HG03025 (cell line): ENCODE measurements around the gene BCAP29.

Experiments
- ATAC-seq: cut with Tn5 transposase; IDR thresholded peaks from one replicate; pipeline ENCODE4 v1.9.1; 2021; ENCODE audit warnings: mild to moderate bottlenecking, moderate library complexity; ENCODE audit not compliant: unreplicated experiment, low FRiP score

Gene BCAP29

DNA sequence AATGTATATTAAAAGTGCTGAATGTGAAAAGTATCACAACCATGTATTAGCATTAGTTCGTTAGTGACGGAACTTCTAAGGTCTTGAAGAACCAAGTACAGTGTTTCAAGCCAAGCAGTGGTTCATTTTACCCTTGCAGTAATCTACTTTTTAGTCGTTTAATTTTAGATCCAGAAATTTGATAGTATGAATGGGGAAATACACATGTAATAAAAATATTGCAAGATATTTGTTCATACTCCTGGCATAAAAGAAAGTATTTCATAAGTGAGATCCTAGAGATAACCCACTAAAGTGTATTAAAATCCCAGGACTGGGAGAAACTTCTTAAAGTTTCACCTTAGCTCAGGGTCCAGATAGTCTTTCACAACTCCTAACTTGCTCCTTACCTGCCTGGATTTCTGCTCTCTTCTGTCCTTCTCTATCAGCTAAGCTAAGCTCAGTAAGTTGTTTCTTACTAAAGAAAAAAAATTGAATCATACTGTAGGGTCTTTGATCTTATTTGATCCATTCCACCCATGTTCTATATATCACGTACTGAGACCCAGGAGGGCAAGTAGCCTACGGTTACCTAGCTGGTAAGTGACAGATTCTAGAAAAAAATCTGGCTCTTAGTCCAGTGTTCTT, 1.5 kb downstream of the BCAP29 start:
- ATAC-seq = no peak

DNA sequence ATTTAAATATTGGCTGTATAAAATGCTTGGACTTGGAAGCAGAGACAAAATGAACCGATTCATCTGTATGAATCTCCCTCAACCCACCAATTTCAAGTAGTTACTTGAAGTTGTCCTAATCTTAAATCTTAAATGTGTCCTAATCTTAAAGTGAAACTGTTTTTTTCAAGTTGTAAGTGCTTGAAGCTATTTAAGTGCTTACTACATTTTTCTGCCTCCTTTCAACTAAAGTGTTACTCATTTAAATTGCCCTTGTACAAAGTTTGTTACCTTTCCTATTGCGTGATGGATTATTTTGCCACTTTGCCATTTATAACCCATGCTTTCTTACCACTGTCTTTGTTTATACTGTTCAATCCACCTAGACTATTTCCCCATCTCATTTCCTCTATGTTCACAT, 2.8 kb downstream of the BCAP29 start:
- no peak for ATAC-seq

DNA sequence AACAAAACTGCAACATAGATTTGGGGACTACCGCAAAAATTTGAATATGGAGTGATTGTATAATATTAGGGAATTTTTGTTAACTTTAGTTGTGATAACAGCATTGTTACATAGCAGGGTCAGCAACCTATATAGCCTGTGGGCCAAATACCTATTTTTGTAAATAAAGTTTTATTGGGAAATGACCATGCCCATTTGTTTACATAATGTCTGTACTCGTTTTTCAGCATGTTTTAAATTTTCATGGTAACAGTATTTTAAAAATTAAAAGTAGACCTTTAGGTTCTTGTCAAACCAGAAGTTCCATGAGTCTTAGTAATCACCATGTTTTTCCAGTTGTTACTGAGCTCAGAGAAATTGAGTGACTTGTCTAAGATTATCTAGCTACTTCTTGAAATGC, 4.7 kb downstream of the BCAP29 start:
- no peak for ATAC-seq

DNA sequence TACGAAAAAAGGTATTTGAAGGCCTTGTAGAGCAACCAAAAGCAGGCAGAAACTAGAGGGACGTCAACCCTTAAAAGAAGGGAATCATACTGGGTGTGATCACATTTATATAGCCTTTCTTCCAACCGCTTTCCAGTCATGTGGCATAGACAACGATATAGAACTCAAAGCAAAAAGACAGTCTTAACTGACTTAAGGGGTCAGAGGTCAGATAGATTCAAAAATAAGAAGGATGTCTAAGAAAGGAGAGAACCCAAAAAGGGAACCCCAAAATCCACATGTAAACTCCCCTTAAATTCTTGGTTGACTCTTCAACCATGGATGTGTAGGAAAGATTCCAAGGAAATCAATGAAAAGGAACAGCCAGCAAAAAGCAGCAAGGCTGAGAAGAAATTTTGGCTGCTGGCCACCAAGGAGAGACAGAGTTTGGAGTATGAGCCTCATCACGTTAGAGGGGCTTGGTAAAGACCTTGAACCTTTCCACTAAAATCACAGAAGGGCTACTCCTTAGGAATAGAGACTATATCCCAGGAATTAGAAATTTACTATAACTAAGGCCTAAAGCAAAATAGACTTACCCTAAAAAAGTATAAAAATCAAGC, 8.6 kb downstream of the BCAP29 start:
- ATAC-seq = no peak

DNA sequence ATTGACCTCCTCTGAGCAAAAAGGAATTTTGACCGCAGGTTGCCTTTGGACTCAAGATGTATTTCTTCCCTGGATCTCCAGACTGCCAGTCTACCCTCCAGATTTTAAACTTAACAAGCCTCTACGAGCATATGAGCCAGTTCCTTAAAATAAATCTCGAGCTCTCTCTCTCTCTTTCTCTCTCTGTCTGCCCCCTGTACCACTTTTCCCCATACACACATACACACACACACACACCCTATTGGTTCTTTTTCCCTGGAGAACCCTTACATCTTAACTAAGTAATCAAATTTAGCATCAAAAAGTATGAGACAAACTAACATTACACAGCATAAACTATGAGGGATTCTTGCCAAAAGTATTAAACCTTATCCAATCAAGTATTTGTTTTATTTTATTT, 11.4 kb downstream of the BCAP29 start:
- ATAC-seq = no peak

DNA sequence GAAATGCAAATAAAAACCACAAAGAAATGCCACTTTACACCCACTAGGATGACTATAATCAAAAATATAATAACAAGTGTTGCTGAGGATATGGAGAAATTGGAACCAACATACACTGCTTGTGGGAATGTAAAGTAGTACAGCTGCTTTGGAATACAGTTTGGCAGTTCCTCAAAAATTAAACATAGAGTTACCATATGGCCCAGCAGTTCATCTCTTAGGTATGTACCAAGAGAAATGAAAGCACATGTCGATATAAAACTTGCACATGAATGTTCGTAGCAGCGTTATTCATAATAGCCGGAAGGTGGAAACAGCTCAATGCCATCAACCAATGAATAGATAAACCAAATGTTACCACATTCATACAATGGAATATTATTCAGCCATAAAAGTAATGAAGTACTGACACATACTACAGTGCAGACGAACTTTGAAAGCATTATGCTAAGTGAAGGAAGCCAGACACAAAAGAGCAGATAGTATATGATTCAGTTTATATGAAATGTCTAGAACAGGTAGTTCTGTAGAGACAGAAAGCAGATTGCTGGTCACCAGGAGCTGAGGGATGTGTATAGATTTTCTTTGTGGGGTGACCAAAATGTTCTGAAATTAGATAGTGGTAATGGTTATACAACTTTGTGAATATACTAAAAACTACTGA, 12.4 kb downstream of the BCAP29 start:
- ATAC-seq = no peak

DNA sequence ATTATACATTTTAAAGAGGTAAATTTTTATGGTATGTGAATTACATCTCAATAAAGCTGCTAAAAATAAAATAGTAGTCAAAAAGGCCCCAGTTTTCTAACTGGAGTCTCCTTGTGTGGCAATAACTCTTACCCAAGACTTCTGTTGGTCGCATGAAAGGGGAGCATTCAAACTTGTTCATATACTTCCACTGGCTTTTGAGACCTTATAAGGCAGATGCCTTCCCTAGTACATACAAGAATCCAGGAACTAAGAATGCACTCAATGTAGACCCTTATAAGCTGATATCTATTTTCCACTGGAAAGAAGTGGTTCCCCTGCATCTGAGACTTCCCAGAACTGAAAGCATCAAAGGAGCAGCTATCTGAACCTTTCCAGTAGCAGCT, 13.0 kb downstream of the BCAP29 start:
- ATAC-seq = no peak

DNA sequence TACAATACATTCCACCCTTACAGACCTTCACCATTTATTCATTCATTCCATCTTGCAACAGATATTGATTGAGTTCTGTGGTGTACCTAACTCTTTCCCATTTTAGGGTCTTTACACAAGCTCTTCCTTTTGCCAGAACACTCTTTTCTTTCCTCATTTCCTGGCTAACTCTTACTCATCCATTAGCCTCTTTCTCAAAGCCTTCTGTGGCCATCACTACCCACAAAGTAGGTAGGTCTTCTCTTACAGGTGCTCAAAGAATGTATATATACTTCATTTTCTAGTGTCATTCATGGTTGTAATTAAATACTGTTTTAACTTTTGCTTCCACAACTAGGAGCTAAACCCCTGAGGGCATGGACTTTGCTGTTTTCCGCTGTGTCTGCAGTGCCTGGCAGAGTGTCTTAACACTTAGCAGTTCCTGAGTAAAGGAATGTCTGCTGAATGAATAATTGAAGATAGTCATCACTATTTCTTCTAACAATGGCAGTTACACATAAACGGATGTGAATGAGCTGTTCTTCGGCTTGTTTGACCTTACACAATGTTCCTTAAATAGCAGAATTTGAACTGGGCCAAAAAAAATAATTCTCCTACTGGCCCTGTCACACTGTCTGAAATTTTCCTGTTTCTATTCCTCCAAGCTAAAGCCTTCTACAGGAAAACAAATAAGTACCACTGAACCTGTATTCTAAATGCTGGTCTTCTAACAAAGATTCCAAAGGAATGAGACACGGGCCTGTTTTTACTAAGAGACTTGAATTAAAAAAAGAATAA, 15.1 kb downstream of the BCAP29 start:
- ATAC-seq = no peak

DNA sequence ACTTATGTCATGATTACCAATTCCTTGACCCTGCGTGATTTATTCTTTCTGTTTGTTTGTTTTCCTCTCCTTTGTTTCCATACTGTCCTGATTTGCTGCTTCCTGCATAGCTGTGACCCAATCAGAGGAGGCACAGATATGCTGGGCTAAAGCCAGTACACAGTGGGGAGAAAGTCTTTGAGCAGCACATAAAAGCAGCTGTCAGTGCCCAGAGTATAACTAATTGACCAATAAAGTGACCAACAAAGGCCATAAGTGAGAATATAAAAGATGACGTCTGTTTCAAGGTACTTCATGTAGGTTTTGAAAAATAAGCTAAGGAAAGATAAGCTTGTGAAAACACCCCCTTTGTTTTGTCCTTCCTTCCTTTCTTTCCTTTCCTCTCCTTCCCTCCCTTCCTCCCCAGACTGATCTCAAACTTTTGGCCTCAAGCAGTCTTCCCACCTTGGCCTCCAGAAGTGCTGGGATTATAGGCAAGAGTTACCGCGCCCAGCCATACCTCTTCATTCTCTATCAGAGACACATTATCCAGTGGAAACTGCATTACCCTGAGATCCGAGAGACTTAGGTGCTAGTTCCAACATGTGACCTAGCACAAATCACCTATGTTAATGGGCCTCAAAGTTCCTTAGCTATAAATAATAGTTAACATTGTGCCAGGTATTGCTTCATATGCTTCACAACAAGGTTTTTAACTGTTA, 17.0 kb downstream of the BCAP29 start:
- ATAC-seq = no peak

DNA sequence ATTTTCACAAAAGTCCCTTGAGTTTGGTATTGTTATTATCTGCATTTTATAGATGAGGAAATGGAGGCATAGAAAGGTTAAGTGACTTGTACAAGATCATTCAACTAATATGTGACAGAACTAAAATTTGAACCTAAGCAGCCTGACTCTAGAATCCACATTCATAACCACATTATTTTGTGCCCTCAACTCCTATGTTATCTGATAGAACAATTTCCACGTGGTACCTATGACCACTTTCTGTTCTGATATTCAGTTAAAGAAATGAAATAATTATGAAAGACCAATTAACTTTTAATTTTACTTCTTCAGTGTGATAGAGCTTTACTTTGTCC, 17.5 kb downstream of the BCAP29 start:
- ATAC-seq = no peak

DNA sequence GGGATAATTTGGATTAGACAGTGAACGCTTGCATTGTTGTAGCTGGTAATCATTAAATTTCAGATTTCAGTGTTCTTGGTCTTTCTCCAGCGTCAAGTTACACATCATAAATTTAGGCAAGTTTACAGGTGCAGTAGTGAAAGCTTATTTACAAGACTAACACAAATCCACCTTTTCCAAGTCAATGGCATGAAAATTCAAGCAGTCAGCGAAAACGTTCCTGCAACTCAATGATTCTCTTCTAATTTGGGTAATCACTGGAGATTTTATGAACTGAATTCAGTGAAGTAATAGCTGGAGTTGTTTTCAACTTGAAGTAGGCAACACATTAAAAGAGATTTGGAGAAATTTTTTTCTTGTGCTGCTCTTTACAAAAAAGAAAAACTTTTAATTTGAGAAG, 17.9 kb downstream of the BCAP29 start:
- no peak for ATAC-seq

DNA sequence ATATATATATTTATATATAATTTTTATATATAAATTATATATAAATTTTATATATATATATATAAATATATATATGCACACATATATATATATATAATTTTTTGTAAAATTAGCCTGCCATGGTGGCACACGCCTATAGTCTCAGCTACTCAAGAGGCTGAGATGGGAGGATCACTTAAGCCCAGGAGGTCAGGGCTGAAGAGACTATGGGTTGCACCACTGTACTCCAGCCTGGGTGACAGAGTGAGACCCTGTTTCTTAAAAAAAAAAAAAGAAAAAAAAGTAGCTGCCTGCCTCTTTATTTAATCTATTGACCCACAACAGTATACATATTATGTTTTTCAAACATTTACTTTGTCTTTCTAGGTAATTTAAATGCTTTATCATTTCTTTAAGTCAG, 19.2 kb downstream of the BCAP29 start:
- ATAC-seq = no peak

DNA sequence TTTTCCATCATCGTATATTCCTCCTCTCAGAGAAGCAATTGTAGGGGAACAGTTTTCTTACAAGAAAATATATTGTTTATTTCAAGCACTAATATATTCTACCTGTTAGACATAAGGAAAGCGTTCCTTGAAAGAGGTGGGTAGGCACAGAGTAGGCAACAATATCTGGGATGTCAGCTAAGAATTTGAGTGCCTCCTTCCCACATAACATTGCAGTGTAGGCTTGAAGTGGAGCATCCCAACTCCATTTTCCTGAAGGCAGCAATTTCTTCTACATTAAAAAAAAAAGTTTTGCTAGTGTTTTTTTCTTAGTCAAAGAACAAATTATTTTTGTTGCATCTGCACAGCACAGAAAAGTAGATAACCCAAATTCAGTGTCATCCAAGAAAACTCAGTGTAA, 20.8 kb downstream of the BCAP29 start:
- no peak for ATAC-seq

DNA sequence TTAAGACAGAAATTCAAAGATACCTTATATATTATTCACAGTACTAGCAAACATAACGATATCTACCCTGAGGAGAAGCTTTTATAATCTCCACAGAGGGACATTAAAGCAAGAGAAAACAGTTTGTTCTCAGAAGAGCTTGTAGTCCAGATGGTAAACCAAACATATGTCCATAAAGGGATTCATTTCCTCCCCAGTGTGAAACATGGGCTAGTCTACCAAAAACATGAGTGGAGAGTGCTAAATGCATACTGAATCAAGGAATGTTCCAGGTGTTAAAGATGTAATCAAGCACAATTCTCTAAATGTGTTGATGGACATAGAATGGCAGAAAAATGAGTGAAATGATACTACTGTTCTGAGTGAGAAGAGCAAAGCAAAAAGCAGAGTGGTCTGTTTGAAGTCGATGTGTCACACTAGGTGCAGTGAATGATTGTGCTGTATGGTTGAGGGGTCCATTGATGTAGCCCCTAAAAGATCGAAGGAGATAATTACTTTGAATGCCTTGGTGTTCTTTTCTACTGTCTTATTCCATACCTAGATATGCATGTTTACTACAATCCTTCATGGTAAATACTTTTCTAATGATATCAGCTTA, 25.3 kb downstream of the BCAP29 start:
- ATAC-seq = no peak

DNA sequence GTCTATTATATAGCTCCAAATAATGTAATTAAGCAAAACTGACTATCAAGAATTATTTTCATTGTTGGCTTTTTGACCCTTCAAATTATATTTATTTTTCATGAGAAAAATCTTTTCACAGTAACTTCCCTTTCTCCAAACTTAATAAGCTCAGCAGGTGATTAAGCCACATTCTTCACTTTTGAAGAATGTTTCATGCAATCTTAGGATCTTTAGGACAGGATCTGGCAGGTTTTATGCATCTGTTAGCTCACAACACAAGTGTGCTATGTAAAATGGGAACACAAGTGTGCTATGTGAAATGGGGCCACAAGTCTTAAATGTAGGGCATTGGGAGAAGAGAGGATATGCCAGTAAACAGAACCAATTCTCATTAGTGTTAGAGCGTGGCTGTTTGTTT, 26.3 kb downstream of the BCAP29 start:
- ATAC-seq = no peak

DNA sequence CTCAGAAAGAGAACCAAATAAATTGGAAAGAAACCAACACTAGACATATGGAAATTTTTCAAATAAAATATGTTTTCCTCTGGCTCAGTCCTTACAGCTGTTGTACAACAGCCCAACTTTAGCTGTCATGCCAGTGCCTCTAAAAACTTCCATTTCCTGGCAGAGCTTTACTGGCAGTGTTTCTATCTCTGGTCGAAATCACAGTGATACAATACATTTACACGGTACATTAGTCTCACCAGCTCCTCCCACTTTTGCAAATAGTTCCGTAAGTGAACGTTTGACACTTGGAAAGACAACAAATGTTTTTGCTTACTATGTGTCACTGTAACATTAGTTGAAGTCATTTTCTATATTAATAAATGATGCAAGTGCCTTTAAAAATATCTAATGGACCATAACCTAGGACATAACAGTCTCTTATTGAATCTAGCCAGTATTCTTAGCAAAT, 29.8 kb downstream of the BCAP29 start:
- no peak for ATAC-seq

DNA sequence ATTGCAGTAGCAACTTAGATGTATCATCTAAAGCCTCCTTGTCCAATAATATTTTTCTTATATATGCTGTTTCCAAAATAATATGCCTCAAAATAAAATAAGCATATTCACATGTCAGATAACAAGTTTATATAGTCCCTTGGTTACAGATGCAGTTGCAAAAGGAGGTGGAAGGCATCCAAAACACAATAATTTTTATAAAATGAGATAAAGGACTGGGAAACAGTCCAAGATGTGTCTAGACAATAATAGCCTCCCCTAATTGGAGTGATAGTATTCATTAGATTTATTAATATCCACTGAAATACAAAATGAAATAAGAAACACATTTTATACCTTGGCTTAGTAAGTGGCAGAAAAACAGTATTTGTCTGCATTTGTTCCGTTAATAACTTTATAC, 30.3 kb downstream of the BCAP29 start:
- ATAC-seq = no peak

DNA sequence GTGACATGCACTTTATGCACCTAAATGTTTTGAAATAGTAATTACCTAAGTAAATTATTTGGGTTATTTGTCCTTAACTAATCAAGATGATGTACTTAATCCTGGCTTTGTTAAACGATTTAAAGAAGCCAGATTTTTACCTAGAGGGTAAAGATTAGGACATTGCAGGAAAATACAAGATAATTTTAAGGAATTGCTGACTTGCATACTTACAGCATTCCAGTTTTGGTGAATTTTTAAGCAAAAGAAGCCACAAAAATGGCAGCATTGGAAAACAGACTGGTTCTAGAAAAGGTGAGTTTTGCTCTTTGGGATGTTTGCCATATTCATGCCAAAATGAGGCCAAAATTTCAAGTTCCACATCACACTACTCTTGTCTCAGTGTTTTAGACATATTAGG, 33.4 kb downstream of the BCAP29 start:
- ATAC-seq = no peak

DNA sequence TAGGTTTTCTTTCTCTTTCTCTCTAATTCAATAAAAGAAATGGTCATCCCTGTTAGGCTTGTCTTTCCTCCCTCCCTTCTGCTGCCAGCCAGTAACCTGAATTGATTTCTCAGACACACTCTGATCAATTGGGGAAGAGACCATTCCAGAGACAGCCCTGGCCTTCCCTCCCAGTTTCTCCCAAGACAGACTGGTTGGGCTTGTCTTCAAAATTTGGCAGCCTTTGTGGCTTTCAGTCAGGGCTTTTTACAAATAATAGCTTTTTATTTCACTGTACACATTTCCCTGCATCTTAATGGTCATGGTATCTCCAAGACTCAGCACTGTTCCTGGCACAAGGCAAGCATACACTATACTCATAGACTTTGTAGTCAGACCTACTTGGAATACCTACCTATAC, 33.9 kb downstream of the BCAP29 start:
- ATAC-seq = no peak

DNA sequence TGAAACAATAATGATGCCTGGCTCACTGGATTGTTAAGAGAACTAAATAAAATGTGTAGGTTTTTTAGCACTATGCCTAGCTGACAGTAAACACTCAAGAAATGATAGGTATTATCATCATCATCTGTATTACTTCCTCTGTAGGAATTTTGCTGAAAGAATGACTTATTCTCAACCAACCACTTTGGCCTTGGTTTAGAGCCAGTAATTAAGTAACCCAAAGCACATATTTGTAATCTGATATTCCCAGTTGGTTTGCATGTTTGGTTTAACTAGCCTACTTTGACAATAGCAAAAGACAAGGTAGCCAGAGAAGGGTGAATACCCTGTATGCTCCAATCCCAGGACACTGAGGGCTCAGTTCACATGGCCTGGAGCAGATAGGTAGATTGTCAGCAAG, 34.4 kb downstream of the BCAP29 start:
- ATAC-seq = no peak
